Sigmoid colon (tissue), 7 donors: ENCODE data around the gene BCR. TPM values are rescaled to one million over a fixed set of nuclear protein-coding genes. Genes with fewer than 3 reads are reported as not detected.

ENCODE experiments used
- DNase-seq: peaks from one replicate; pipeline ENCODE4 v3.0.0-alpha.2; 2019
- H3K27ac ChIP-seq, 4 donors: fragments of 200-600 bp; sonication (generic); one replicate each; pipeline ENCODE4 v1.5.1; 2016 to 2019; ENCODE audit warnings: mild to moderate bottlenecking in 1 of 4
- H3K27me3 ChIP-seq, 3 donors: fragments of 200-600 bp; sonication (generic); one replicate each; pipeline ENCODE4 v1.5.1; 2019; ENCODE audit warnings: mild to moderate bottlenecking in 1 of 3
- H3K36me3 ChIP-seq, 4 donors: fragments of 200-600 bp; sonication (generic); one replicate each; pipeline ENCODE4 v1.5.1; 2016 to 2019
- H3K4me1 ChIP-seq, 4 donors: fragments of 200-600 bp; sonication (generic); one replicate each; pipeline ENCODE4 v1.5.1; 2017 to 2019
- H3K4me3 ChIP-seq, 4 donors: fragments of 200-600 bp; sonication (generic); one replicate each; pipeline ENCODE4 v1.5.1; 2017 to 2019; ENCODE audit warnings: mild to moderate bottlenecking in 2 of 4, moderate library complexity in 1 of 4
- H3K9me3 ChIP-seq, 4 donors: fragments of 200-600 bp in 3 of 4; sonication (generic) in 3 of 4; one replicate each; pipeline versions ENCODE4 v1.5.1 to v1.6.1; 2013 to 2019
- CTCF ChIP-seq, 4 experiments: fragments of 450-650 bp in 3 of 4; fragments of 200-600 bp in 1 of 4; IDR thresholded peaks; one replicate each; pipeline ENCODE4 v1.5.1; 2016 to 2019; ENCODE audit warnings: antibody characterized with exemption in 4 of 4, mild to moderate bottlenecking in 3 of 4, moderate library complexity in 2 of 4
- EP300 ChIP-seq, 4 donors: sonication (generic); formaldehyde crosslinking; IDR thresholded peaks; one replicate each; pipeline ENCODE4 v1.6.1; 2017; ENCODE audit warnings: antibody characterized with exemption in 4 of 4
- POLR2A ChIP-seq, 2 donors: fragments of 450-650 bp; IDR thresholded peaks; one replicate each; pipeline ENCODE4 v1.6.1; 2016; ENCODE audit warnings: antibody characterized with exemption in 2 of 2, mild to moderate bottlenecking in 2 of 2, moderate library complexity in 2 of 2
- POLR2AphosphoS5 ChIP-seq, 4 donors: sonication (generic); formaldehyde crosslinking; IDR thresholded peaks; one replicate each; pipeline ENCODE4 v1.6.1; 2017; ENCODE audit warnings: antibody characterized with exemption in 4 of 4
- WGBS, 2 donors: extraction: QIAGEN DNeasy Blood & Tissue Kit; methylation state at CpG; one replicate each; pipeline ENCODE4 v1.1.7; 2013; 5-methylcytosine and 5-hydroxymethylcytosine counted together
- intact Hi-C: fragments of 100-400 bp; cut with DNase I; formaldehyde crosslinking; loops from one replicate; pipeline ENCODE4 v1.15.1; 2023
- polyA plus RNA-seq, 3 donors: library from polyadenylated mRNA; stranded (reverse); fragments of 200-250 nt; gene quantifications; one replicate each; pipeline ENCODE4 v1.2.3, GENCODE V29; 2013
- total RNA-seq, 4 donors: library from RNA; depleted of rRNA; stranded (reverse); fragments of >200 nt; gene quantifications; one replicate each; pipeline ENCODE4 v1.1.0, GENCODE V29; 2016
- donor health status: healthy with polysubstance abuse.
- donor health status: Bipolar disorder and iron deficiency.
- donor health status: healthy.

BCR gene
- total and polyA plus RNA-seq, 7 donors, result 10.8 to 39.9 (median 17.5) TPM

GRCh38 chr22:23212061-23213021, 32.0 kb downstream of the BCR start:
- Histone ChIP-seq H3K36me3 (no peaks in the 10 kb centered on the region), H3K4me1 (peaks cover 0 to 65% (median 48%) of the 10 kb centered on the region in 4 donors), H3K4me3 (no peak overlapping the region), H3K27ac (peak overlapping the region in 3 of 4 donors; percentile 24 to 47 (median 43)), H3K27me3 (no peaks in the 10 kb centered on the region), H3K9me3 (no peaks in the 10 kb centered on the region)
- DNase-seq, result no peak
- 55 to 67% methylated on average over 10 of the region's 10 CpGs for WGBS, 2 donors
- no peak for TF ChIP-seq POLR2A (IDR thresholded peaks at IDR 0.05)
- peak in 3 of 4 donors; percentile 44 to 68 (median 51) for TF ChIP-seq POLR2AphosphoS5 (IDR thresholded peaks at IDR 0.05)
- intact Hi-C loops, result no loop called here

GRCh38 chr22:23213022-23213555, 32.8 kb downstream of the BCR start:
- intact Hi-C loops, result no loop called here
- Histone ChIP-seq H3K4me3 (no peak overlapping the region), H3K9me3 (no peaks in the 10 kb centered on the region), H3K27ac (peak overlapping the region in 3 of 4 donors; percentile 24 to 47 (median 43)), H3K4me1 (peaks cover 0 to 73% (median 55%) of the 10 kb centered on the region in 4 donors), H3K27me3 (no peaks in the 10 kb centered on the region), H3K36me3 (no peaks in the 10 kb centered on the region)
- TF ChIP-seq EP300 (IDR thresholded peaks at IDR 0.05) (no peak), POLR2AphosphoS5 (IDR thresholded peaks at IDR 0.05) (no peak), POLR2A (IDR thresholded peaks at IDR 0.05) (no peak), CTCF (IDR thresholded peaks at IDR 0.05) (no peak)
- DNase-seq, result no peak
- WGBS, 2 donors, result 51 to 78% methylated on average over 13 of the region's 13 CpGs

GRCh38 chr22:23213581-23214334, 33.4 kb downstream of the BCR start:
- peaks cover 0 to 79% (median 61%) of the 10 kb centered on the region in 4 donors for H3K4me1 ChIP-seq
- TF ChIP-seq EP300 (IDR thresholded peaks at IDR 0.05), result no peak
- TF ChIP-seq POLR2A (IDR thresholded peaks at IDR 0.05), result no peak
- no peak for TF ChIP-seq POLR2AphosphoS5 (IDR thresholded peaks at IDR 0.05)
- no peak for DNase-seq
- H3K27me3 ChIP-seq, result no peaks in the 10 kb centered on the region
- no peak overlapping the region for H3K4me3 ChIP-seq
- intact Hi-C loops, result no loop called here
- H3K27ac ChIP-seq, result peak overlapping the region in 3 of 4 donors; percentile 43 to 47 (median 45)
- 63 to 71% methylated on average over 11 of the region's 11 CpGs for WGBS, 2 donors
- H3K9me3 ChIP-seq, result no peaks in the 10 kb centered on the region
- no peaks in the 10 kb centered on the region for H3K36me3 ChIP-seq

GRCh38 chr22:23214398-23214797, 34.1 kb downstream of the BCR start:
- Histone ChIP-seq H3K4me3 (no peak overlapping the region), H3K27me3 (no peaks in the 10 kb centered on the region), H3K4me1 (peaks cover 0 to 86% (median 68%) of the 10 kb centered on the region in 4 donors), H3K27ac (peak overlapping the region in 1 of 4 donors; percentile 45), H3K36me3 (no peaks in the 10 kb centered on the region), H3K9me3 (no peaks in the 10 kb centered on the region)
- 95 to 98% methylated on average over 9 of the region's 9 CpGs for WGBS, 2 donors
- no peak for DNase-seq
- TF ChIP-seq CTCF (IDR thresholded peaks at IDR 0.05) (no peak), POLR2A (IDR thresholded peaks at IDR 0.05) (no peak), POLR2AphosphoS5 (IDR thresholded peaks at IDR 0.05) (no peak), EP300 (IDR thresholded peaks at IDR 0.05) (no peak)
- intact Hi-C loops, result no loop called here

GRCh38 chr22:23215294-23216241, 35.3 kb downstream of the BCR start:
- peak overlapping the region in 2 of 4 donors; percentile 35 to 45 for H3K27ac ChIP-seq
- TF ChIP-seq POLR2AphosphoS5 (IDR thresholded peaks at IDR 0.05) (peak in 1 of 4 donors; percentile 18), CTCF (IDR thresholded peaks at IDR 0.05) (no peak)
- peaks cover 0 to 93% (median 78%) of the 10 kb centered on the region in 4 donors for H3K4me1 ChIP-seq
- H3K27me3 ChIP-seq, result no peaks in the 10 kb centered on the region
- DNase-seq, result no peak
- intact Hi-C loops, result no loop called here
- WGBS, 2 donors, result 59 to 80% methylated on average over 12 of the region's 12 CpGs
- no peaks in the 10 kb centered on the region for H3K9me3 ChIP-seq
- no peak overlapping the region for H3K4me3 ChIP-seq
- H3K36me3 ChIP-seq, result no peaks in the 10 kb centered on the region
